Breast epithelium (tissue), 3 donors: ENCODE data around the gene ALK.

ENCODE experiments used
- POLR2A ChIP-seq: fragments of 450-650 bp; IDR thresholded peaks from one replicate; pipeline ENCODE4 v1.6.1; 2016; ENCODE audit warnings: antibody characterized with exemption, mild to moderate bottlenecking, moderate library complexity
- TF ChIP-seq, protein P1 (sequence below), 3 donors: fragments of 450-650 bp; IDR thresholded peaks; one replicate each; pipeline ENCODE4 v1.5.1; 2016 to 2017; ENCODE audit warnings: antibody characterized with exemption in 3 of 3, mild to moderate bottlenecking in 3 of 3, moderate library complexity in 3 of 3

DNA sequence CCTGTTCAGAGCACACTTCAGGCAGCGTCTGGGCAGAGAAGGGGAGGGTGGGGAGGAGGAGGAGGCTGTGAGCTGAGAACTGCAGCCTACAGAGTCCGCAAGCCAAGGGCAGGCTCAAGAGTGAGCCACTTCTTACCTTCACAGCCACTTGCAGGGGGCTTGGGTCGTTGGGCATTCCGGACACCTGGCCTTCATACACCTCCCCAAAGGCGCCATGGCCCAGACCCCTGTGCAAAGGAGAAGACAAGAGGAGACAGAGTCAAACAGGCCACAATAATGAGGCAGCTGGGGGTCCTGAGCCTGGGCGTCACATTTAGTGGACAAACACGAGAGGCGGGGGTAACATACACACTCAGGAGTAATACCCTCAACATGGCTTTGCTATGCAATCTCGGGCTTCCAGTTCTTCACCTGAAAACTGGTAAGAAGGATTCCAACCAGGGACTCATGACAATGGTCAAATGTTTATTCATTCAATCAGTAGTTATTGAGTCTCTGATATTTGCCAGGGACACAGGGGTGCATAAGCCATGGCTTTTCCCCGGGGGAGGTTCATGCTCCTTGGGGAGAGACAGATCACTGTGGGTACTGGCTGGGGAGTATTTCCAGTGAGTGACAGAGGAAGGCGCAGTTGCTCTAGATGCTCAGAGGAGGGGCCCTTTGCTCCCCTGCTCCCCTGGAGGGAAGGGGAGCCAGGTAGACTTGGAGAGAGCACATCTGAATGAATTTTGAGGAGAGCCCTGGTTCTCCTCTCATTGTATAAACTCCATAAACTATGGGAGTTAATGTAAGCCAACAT lies 698.8 kb downstream of the ALK start:
- TF ChIP-seq, protein P1, sequence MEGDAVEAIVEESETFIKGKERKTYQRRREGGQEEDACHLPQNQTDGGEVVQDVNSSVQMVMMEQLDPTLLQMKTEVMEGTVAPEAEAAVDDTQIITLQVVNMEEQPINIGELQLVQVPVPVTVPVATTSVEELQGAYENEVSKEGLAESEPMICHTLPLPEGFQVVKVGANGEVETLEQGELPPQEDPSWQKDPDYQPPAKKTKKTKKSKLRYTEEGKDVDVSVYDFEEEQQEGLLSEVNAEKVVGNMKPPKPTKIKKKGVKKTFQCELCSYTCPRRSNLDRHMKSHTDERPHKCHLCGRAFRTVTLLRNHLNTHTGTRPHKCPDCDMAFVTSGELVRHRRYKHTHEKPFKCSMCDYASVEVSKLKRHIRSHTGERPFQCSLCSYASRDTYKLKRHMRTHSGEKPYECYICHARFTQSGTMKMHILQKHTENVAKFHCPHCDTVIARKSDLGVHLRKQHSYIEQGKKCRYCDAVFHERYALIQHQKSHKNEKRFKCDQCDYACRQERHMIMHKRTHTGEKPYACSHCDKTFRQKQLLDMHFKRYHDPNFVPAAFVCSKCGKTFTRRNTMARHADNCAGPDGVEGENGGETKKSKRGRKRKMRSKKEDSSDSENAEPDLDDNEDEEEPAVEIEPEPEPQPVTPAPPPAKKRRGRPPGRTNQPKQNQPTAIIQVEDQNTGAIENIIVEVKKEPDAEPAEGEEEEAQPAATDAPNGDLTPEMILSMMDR (IDR thresholded peaks at IDR 0.05), result no peak
- TF ChIP-seq POLR2A, result no peak
